Left forelimb (tissue), 1 donor: ENCODE data around the gene LRRC73.
A peak's percentile ranks its signal among the peaks of the same experiment; 100 is the strongest.
"Not testable (repeated sequence)": the region's sequence is repeated elsewhere in the genome, so short reads cannot be mapped to it uniquely, and the experiment has no call there.

ENCODE experiments used
- DNase-seq: peaks from one replicate; pipeline ENCODE4 v3.0.0-alpha.2; 2018; ENCODE audit warnings: low spot score

The LRRC73 gene

GRCh38 chr6:43510827-43511163, 649 bp upstream of the LRRC73 start:
- DNase-seq, result no peak

- no peak for DNase-seq
These were observed 783 bp downstream of the LRRC73 start for GRCh38 chr6:43509142-43509983.

- no peak for DNase-seq
These were observed 1.5 kb downstream of the LRRC73 start for GRCh38 chr6:43508481-43509141.

- peak; percentile 85 for DNase-seq
These were observed 3.3 kb downstream of the LRRC73 start for GRCh38 chr6:43506667-43507471.

- no peak for DNase-seq
These were observed 4.0 kb downstream of the LRRC73 start for GRCh38 chr6:43506171-43506570.

- no peak for DNase-seq
These were observed 4.4 kb downstream of the LRRC73 start for GRCh38 chr6:43505718-43506117.

- no peak for DNase-seq
These were observed 5.2 kb downstream of the LRRC73 start for GRCh38 chr6:43504756-43505593.

- no peak for DNase-seq
These were observed 6.7 kb downstream of the LRRC73 start for GRCh38 chr6:43503443-43503842.

GRCh38 chr6:43502666-43503065, 7.5 kb downstream of the LRRC73 start:
- no peak for DNase-seq

- DNase-seq, result no peak
These were observed 9.2 kb downstream of the LRRC73 start for GRCh38 chr6:43500921-43501320.

GRCh38 chr6:43499028-43499815, 10.9 kb downstream of the LRRC73 start:
- DNase-seq, result no peak

- not testable (repeated sequence) for DNase-seq
These were observed 11.9 kb downstream of the LRRC73 start for GRCh38 chr6:43498291-43498690.

- no peak for DNase-seq
These were observed 12.5 kb downstream of the LRRC73 start for GRCh38 chr6:43497689-43498088.

GRCh38 chr6:43497129-43497396, 13.1 kb downstream of the LRRC73 start:
- DNase-seq, result no peak

GRCh38 chr6:43496370-43497128, 13.6 kb downstream of the LRRC73 start:
- DNase-seq, result no peak

- DNase-seq, result no peak
These were observed 14.7 kb downstream of the LRRC73 start for GRCh38 chr6:43495409-43495941.

- no peak for DNase-seq
These were observed 15.4 kb downstream of the LRRC73 start for GRCh38 chr6:43494766-43495165.

GRCh38 chr6:43494321-43494720, 15.8 kb downstream of the LRRC73 start:
- DNase-seq, result no peak

GRCh38 chr6:43493833-43494232, 16.3 kb downstream of the LRRC73 start:
- DNase-seq, result no peak

- DNase-seq, result no peak
These were observed 16.9 kb downstream of the LRRC73 start for GRCh38 chr6:43493230-43493629.
